Spinal cord (tissue), 10 donors: ENCODE measurements around the gene MIER1. TPM values are rescaled to one million over a fixed set of nuclear protein-coding genes. Genes with fewer than 3 reads are reported as not detected.

Source experiments
- DNase-seq, 6 donors: peaks; one replicate each; pipeline versions ENCODE4 v3.0.0 to v3.0.0-alpha.2; 2013 to 2015; ENCODE audit warnings: low spot score in 6 of 6, low read depth in 4 of 6
- H3K27ac ChIP-seq: one replicate; pipeline ENCODE4 v1.5.1; 2013; ENCODE audit warnings: low read depth, low read length, control low read depth
- H3K27me3 ChIP-seq: one replicate; pipeline ENCODE4 v1.6.1; 2013; ENCODE audit warnings: low read length; ENCODE audit not compliant: control insufficient read depth, insufficient read depth
- H3K36me3 ChIP-seq: one replicate; pipeline ENCODE4 v1.6.1; 2013; ENCODE audit warnings: low read length; ENCODE audit not compliant: control insufficient read depth, insufficient read depth
- H3K4me1 ChIP-seq: one replicate; pipeline ENCODE4 v1.6.1; 2013; ENCODE audit warnings: low read length; ENCODE audit not compliant: control insufficient read depth, insufficient read depth
- H3K4me3 ChIP-seq: one replicate; pipeline ENCODE4 v1.5.1; 2013; ENCODE audit warnings: low read depth, low read length, control low read depth
- H3K9me3 ChIP-seq: one replicate; pipeline ENCODE4 v1.6.1; 2013; ENCODE audit warnings: low read length; ENCODE audit not compliant: control insufficient read depth, insufficient read depth
- WGBS: methylation state at CpG from one replicate; pipeline ENCODE4 v1.1.5; 2013; ENCODE audit warnings: missing lambda C conversion rate; ENCODE audit not compliant: insufficient coverage; 5-methylcytosine and 5-hydroxymethylcytosine counted together
- polyA plus RNA-seq, 2 donors: library from polyadenylated mRNA; unstranded; fragments of 120-200 nt; gene quantifications; one replicate each; pipeline ENCODE4 v1.2.1, GENCODE V29; 2013; ENCODE audit not compliant: insufficient read length in 2 of 2
- total RNA-seq, 2 donors: library from RNA; depleted of rRNA in 1 of 2; stranded (reverse); fragments of 120-200 nt in 1 of 2; fragments of >200 nt in 1 of 2; gene quantifications; one replicate each; pipeline versions ENCODE4 v1.2.3 to v1.2.4, GENCODE V29; 2013 to 2014
- donor health status: healthy.

The MIER1 gene
- total and polyA plus RNA-seq, 4 donors, result 18.4 to 34.8 (median 28.4) TPM

- H3K27ac ChIP-seq, result no peak overlapping the region
- no peaks in the 10 kb centered on the region for H3K9me3 ChIP-seq
- peaks cover 6% of the 10 kb centered on the region for H3K36me3 ChIP-seq
- no CpG with 5 or more reads among the region's 4 CpGs for WGBS
- no peaks in the 10 kb centered on the region for H3K4me1 ChIP-seq
- no peak overlapping the region for H3K4me3 ChIP-seq
- DNase-seq, result no peak
- H3K27me3 ChIP-seq, result no peaks in the 10 kb centered on the region
These were observed 57.9 kb downstream of the MIER1 start for GRCh38 chr1:66982561-66983260.

- WGBS, result 100% methylated on average over 1 of the region's 1 CpG
- Histone ChIP-seq H3K9me3 (no peaks in the 10 kb centered on the region), H3K4me3 (no peak overlapping the region), H3K36me3 (peaks cover 8% of the 10 kb centered on the region), H3K4me1 (no peaks in the 10 kb centered on the region), H3K27ac (no peak overlapping the region), H3K27me3 (no peaks in the 10 kb centered on the region)
- no peak for DNase-seq
These were observed 59.7 kb downstream of the MIER1 start for GRCh38 chr1:66984491-66984890.

- no CpG with 5 or more reads among the region's 1 CpG for WGBS
These were observed 61.0 kb downstream of the MIER1 start for GRCh38 chr1:66985835-66986234.

GRCh38 chr1:66993076-66993475 is 68.3 kb downstream of the MIER1 start:
- DNase-seq, result no peak
- Histone ChIP-seq H3K4me1 (no peaks in the 10 kb centered on the region), H3K9me3 (no peaks in the 10 kb centered on the region), H3K27me3 (no peaks in the 10 kb centered on the region), H3K27ac (no peak overlapping the region), H3K36me3 (peaks cover 6% of the 10 kb centered on the region), H3K4me3 (no peak overlapping the region)
- WGBS, result 100% methylated on average over 1 of the region's 3 CpGs

More at GRCh38 chr1:66985835-66986234, 61.0 kb downstream of the MIER1 start:
- Histone ChIP-seq H3K27me3 (no peaks in the 10 kb centered on the region), H3K4me1 (no peaks in the 10 kb centered on the region), H3K9me3 (no peaks in the 10 kb centered on the region), H3K27ac (no peak overlapping the region), H3K36me3 (peaks cover 9% of the 10 kb centered on the region), H3K4me3 (no peak overlapping the region)
- DNase-seq, result no peak

- WGBS, result 74% methylated on average over 5 of the region's 7 CpGs
- no peak overlapping the region for H3K4me3 ChIP-seq
- H3K27ac ChIP-seq, result no peak overlapping the region
- no peaks in the 10 kb centered on the region for H3K4me1 ChIP-seq
- no peaks in the 10 kb centered on the region for H3K9me3 ChIP-seq
- H3K36me3 ChIP-seq, result peaks cover 2% of the 10 kb centered on the region
- peak in 5 of 6 donors; percentile 30 to 91 (median 59) for DNase-seq
- no peaks in the 10 kb centered on the region for H3K27me3 ChIP-seq
These were observed 71.4 kb downstream of the MIER1 start for GRCh38 chr1:66996018-66996682.

GRCh38 chr1:66998972-66999371 is 74.2 kb downstream of the MIER1 start:
- Histone ChIP-seq H3K9me3 (no peaks in the 10 kb centered on the region), H3K4me3 (no peak overlapping the region), H3K27ac (no peak overlapping the region), H3K4me1 (no peaks in the 10 kb centered on the region), H3K36me3 (peaks cover 5% of the 10 kb centered on the region), H3K27me3 (no peaks in the 10 kb centered on the region)
- no peak for DNase-seq

GRCh38 chr1:66999640-67000400 is 75.0 kb downstream of the MIER1 start:
- no peak for DNase-seq
- Histone ChIP-seq H3K9me3 (no peaks in the 10 kb centered on the region), H3K27me3 (no peaks in the 10 kb centered on the region), H3K4me1 (no peaks in the 10 kb centered on the region), H3K27ac (no peak overlapping the region), H3K36me3 (peaks cover 5% of the 10 kb centered on the region), H3K4me3 (no peak overlapping the region)
- 100% methylated on average over 1 of the region's 7 CpGs for WGBS

- Histone ChIP-seq H3K4me1 (no peaks in the 10 kb centered on the region), H3K27me3 (no peaks in the 10 kb centered on the region), H3K4me3 (no peak overlapping the region), H3K9me3 (no peaks in the 10 kb centered on the region), H3K27ac (no peak overlapping the region), H3K36me3 (peaks cover 5% of the 10 kb centered on the region)
- WGBS, result 74% methylated on average over 4 of the region's 5 CpGs
- DNase-seq, result no peak
These were observed 77.1 kb downstream of the MIER1 start for GRCh38 chr1:67001682-67002425.

GRCh38 chr1:67004176-67004575 is 79.4 kb downstream of the MIER1 start:
- no CpG with 5 or more reads among the region's 1 CpG for WGBS
- no peaks in the 10 kb centered on the region for H3K9me3 ChIP-seq
- peaks cover 9% of the 10 kb centered on the region for H3K36me3 ChIP-seq
- no peaks in the 10 kb centered on the region for H3K4me1 ChIP-seq
- H3K4me3 ChIP-seq, result no peak overlapping the region
- no peak overlapping the region for H3K27ac ChIP-seq
- no peaks in the 10 kb centered on the region for H3K27me3 ChIP-seq
- DNase-seq, result peak in 1 of 6 donors; percentile 9
